Activated T-helper 17 cell treated with anti-CD3 and anti-CD28 coated beads, Interleukin-2, amount 50 U/mL, for 72 hours (primary cell): ENCODE measurements around the gene C11orf71. TPM values are rescaled to one million over a fixed set of nuclear protein-coding genes. Genes with fewer than 3 reads are reported as not detected.
A peak's percentile ranks its signal among the peaks of the same experiment; 100 is the strongest.

Experiments used
- ATAC-seq: fragments of 150-1000 bp; cut with Tn5 transposase; replicated peaks from 2 replicates; pipeline ENCODE4 v1.10.0; 2021; ENCODE audit warnings: mild to moderate bottlenecking, moderate library complexity
- H3K27ac Mint-ChIP-seq: one replicate; pipeline ENCODE4 v1.8.0; 2022; ENCODE audit warnings: mixed read lengths
- H3K27me3 Mint-ChIP-seq: one replicate; pipeline ENCODE4 v1.8.0; 2022; ENCODE audit warnings: mixed read lengths
- H3K36me3 Mint-ChIP-seq: one replicate; pipeline ENCODE4 v1.8.0; 2022; ENCODE audit warnings: low read depth, mild to moderate bottlenecking, mixed read lengths
- H3K4me1 Mint-ChIP-seq: one replicate; pipeline ENCODE4 v1.8.0; 2022; ENCODE audit warnings: mixed read lengths
- H3K4me3 Mint-ChIP-seq: one replicate; pipeline ENCODE4 v1.8.0; 2022; ENCODE audit warnings: mild to moderate bottlenecking, mixed read lengths
- H3K9me3 Mint-ChIP-seq: one replicate; pipeline ENCODE4 v1.8.0; 2022; ENCODE audit warnings: mixed read lengths
- total RNA-seq, 2 donors: library from RNA; stranded (reverse); gene quantifications; one replicate each; pipeline ENCODE4 v1.2.3, GENCODE V29; 2022

C11orf71 gene
- total RNA-seq, 2 donors from 2014 or later: 4.0 to 5.2 TPM

GRCh38 chr11:114430290-114430689 is 30.0 kb upstream of the C11orf71 start:
- H3K4me3 Mint-ChIP-seq: no peak overlapping the region
- no peaks in the 10 kb centered on the region for H3K36me3 Mint-ChIP-seq
- H3K9me3 Mint-ChIP-seq: no peaks in the 10 kb centered on the region
- peaks cover 6% of the 10 kb centered on the region for H3K4me1 Mint-ChIP-seq
- no peaks in the 10 kb centered on the region for H3K27me3 Mint-ChIP-seq
- H3K27ac Mint-ChIP-seq: no peak overlapping the region
- peak; percentile 49 for ATAC-seq

GRCh38 chr11:114426280-114426679 is 26.0 kb upstream of the C11orf71 start:
- H3K9me3 Mint-ChIP-seq: peaks cover 3% of the 10 kb centered on the region
- H3K4me1 Mint-ChIP-seq: peaks cover 6% of the 10 kb centered on the region
- no peak for ATAC-seq
- no peak overlapping the region for H3K27ac Mint-ChIP-seq
- no peaks in the 10 kb centered on the region for H3K27me3 Mint-ChIP-seq
- H3K36me3 Mint-ChIP-seq: no peaks in the 10 kb centered on the region
- H3K4me3 Mint-ChIP-seq: no peak overlapping the region

- no peaks in the 10 kb centered on the region for H3K27me3 Mint-ChIP-seq
- peaks cover 7% of the 10 kb centered on the region for H3K36me3 Mint-ChIP-seq
- no peak overlapping the region for H3K4me3 Mint-ChIP-seq
Measured at GRCh38 chr11:114416441-114416961, 16.2 kb upstream of the C11orf71 start.

GRCh38 chr11:114413958-114414357 is 13.6 kb upstream of the C11orf71 start:
- H3K27me3 Mint-ChIP-seq: no peaks in the 10 kb centered on the region
- no peak overlapping the region for H3K4me3 Mint-ChIP-seq
- no peak for ATAC-seq
- no peaks in the 10 kb centered on the region for H3K9me3 Mint-ChIP-seq
- no peak overlapping the region for H3K27ac Mint-ChIP-seq
- peaks cover 4% of the 10 kb centered on the region for H3K4me1 Mint-ChIP-seq
- peaks cover 27% of the 10 kb centered on the region for H3K36me3 Mint-ChIP-seq

More at GRCh38 chr11:114416441-114416961, 16.2 kb upstream of the C11orf71 start:
- Mint-ChIP-seq H3K9me3 (no peaks in the 10 kb centered on the region), H3K27ac (no peak overlapping the region), H3K4me1 (no peaks in the 10 kb centered on the region)
- ATAC-seq: no peak

GRCh38 chr11:114412946-114413345 is 12.6 kb upstream of the C11orf71 start:
- H3K4me1 Mint-ChIP-seq: peaks cover 4% of the 10 kb centered on the region
- H3K27ac Mint-ChIP-seq: no peak overlapping the region
- no peak overlapping the region for H3K4me3 Mint-ChIP-seq
- H3K36me3 Mint-ChIP-seq: peaks cover 37% of the 10 kb centered on the region
- no peaks in the 10 kb centered on the region for H3K27me3 Mint-ChIP-seq
- ATAC-seq: no peak
- H3K9me3 Mint-ChIP-seq: no peaks in the 10 kb centered on the region

- H3K4me1 Mint-ChIP-seq: peaks cover 31% of the 10 kb centered on the region
- H3K27me3 Mint-ChIP-seq: no peaks in the 10 kb centered on the region
- peak overlapping the region; percentile 92 for H3K27ac Mint-ChIP-seq
- H3K9me3 Mint-ChIP-seq: no peaks in the 10 kb centered on the region
- peak overlapping the region; percentile 97 for H3K4me3 Mint-ChIP-seq
- no peak for ATAC-seq
- peaks cover 75% of the 10 kb centered on the region for H3K36me3 Mint-ChIP-seq
Measured at GRCh38 chr11:114401311-114401710, 1.0 kb upstream of the C11orf71 start.

GRCh38 chr11:114400915-114401223 is 558 bp upstream of the C11orf71 start:
- H3K4me1 Mint-ChIP-seq: peaks cover 31% of the 10 kb centered on the region
- no peak for ATAC-seq
- peaks cover 70% of the 10 kb centered on the region for H3K36me3 Mint-ChIP-seq
- no peaks in the 10 kb centered on the region for H3K27me3 Mint-ChIP-seq
- H3K4me3 Mint-ChIP-seq: peak overlapping the region; percentile 97
- H3K27ac Mint-ChIP-seq: peak overlapping the region; percentile 92
- no peaks in the 10 kb centered on the region for H3K9me3 Mint-ChIP-seq

GRCh38 chr11:114399490-114400215 is 658 bp downstream of the C11orf71 start:
- Mint-ChIP-seq H3K9me3 (no peaks in the 10 kb centered on the region), H3K4me1 (peaks cover 31% of the 10 kb centered on the region), H3K4me3 (peak overlapping the region; percentile 97), H3K36me3 (peaks cover 58% of the 10 kb centered on the region), H3K27me3 (no peaks in the 10 kb centered on the region), H3K27ac (peak overlapping the region; percentile 92)
- no peak for ATAC-seq

- H3K27me3 Mint-ChIP-seq: no peaks in the 10 kb centered on the region
- peak overlapping the region; percentile 92 for H3K27ac Mint-ChIP-seq
- H3K4me3 Mint-ChIP-seq: peak overlapping the region; percentile 97
- ATAC-seq: no peak
- peaks cover 47% of the 10 kb centered on the region for H3K36me3 Mint-ChIP-seq
- H3K9me3 Mint-ChIP-seq: no peaks in the 10 kb centered on the region
- peaks cover 24% of the 10 kb centered on the region for H3K4me1 Mint-ChIP-seq
Measured at GRCh38 chr11:114398303-114398920, 1.9 kb downstream of the C11orf71 start.

GRCh38 chr11:114397349-114397982 is 2.8 kb downstream of the C11orf71 start:
- Mint-ChIP-seq H3K4me1 (peaks cover 18% of the 10 kb centered on the region), H3K36me3 (peaks cover 37% of the 10 kb centered on the region), H3K27ac (no peak overlapping the region), H3K4me3 (no peak overlapping the region), H3K27me3 (no peaks in the 10 kb centered on the region), H3K9me3 (no peaks in the 10 kb centered on the region)
- no peak for ATAC-seq

- no peak overlapping the region for H3K4me3 Mint-ChIP-seq
Measured at GRCh38 chr11:114396916-114397315, 3.4 kb downstream of the C11orf71 start.

GRCh38 chr11:114395736-114396135 is 4.6 kb downstream of the C11orf71 start:
- Mint-ChIP-seq H3K4me1 (peaks cover 13% of the 10 kb centered on the region), H3K9me3 (no peaks in the 10 kb centered on the region), H3K4me3 (no peak overlapping the region), H3K27ac (no peak overlapping the region), H3K27me3 (no peaks in the 10 kb centered on the region), H3K36me3 (peaks cover 20% of the 10 kb centered on the region)
- ATAC-seq: no peak

More at GRCh38 chr11:114396916-114397315, 3.4 kb downstream of the C11orf71 start:
- H3K36me3 Mint-ChIP-seq: peaks cover 32% of the 10 kb centered on the region
- no peak overlapping the region for H3K27ac Mint-ChIP-seq
- ATAC-seq: no peak
- H3K9me3 Mint-ChIP-seq: no peaks in the 10 kb centered on the region
- H3K27me3 Mint-ChIP-seq: no peaks in the 10 kb centered on the region
- H3K4me1 Mint-ChIP-seq: peaks cover 15% of the 10 kb centered on the region

GRCh38 chr11:114392735-114393667 is 7.3 kb downstream of the C11orf71 start:
- H3K27ac Mint-ChIP-seq: no peak overlapping the region
- no peaks in the 10 kb centered on the region for H3K4me1 Mint-ChIP-seq
- no peak overlapping the region for H3K4me3 Mint-ChIP-seq
- no peaks in the 10 kb centered on the region for H3K36me3 Mint-ChIP-seq
- peaks cover 3% of the 10 kb centered on the region for H3K27me3 Mint-ChIP-seq
- H3K9me3 Mint-ChIP-seq: no peaks in the 10 kb centered on the region
- no peak for ATAC-seq

GRCh38 chr11:114386545-114386944 is 13.8 kb downstream of the C11orf71 start:
- H3K9me3 Mint-ChIP-seq: no peaks in the 10 kb centered on the region
- no peaks in the 10 kb centered on the region for H3K36me3 Mint-ChIP-seq
- H3K4me3 Mint-ChIP-seq: no peak overlapping the region
- no peaks in the 10 kb centered on the region for H3K4me1 Mint-ChIP-seq
- no peak for ATAC-seq
- H3K27ac Mint-ChIP-seq: no peak overlapping the region
- H3K27me3 Mint-ChIP-seq: peaks cover 13% of the 10 kb centered on the region
